ENCODE measurements around the gene IFI30.
"Not testable (repeated sequence)": the region's sequence is repeated elsewhere in the genome, so short reads cannot be mapped to it uniquely, and the experiment has no call there.

The IFI30 gene

GRCh38 chr19:18152817-18153555 is 20.6 kb upstream of the IFI30 start, which contains the start of gene PIK3R2:
Gene PIK3R2, plus strand, starts transcription at chr19:18153163. Its CDS starts 2,717 bp downstream, at chr19:18155880.
- DNase-seq (ENCODE audit: low read depth in 2 of 2) = peak; percentile 99

- DNase-seq (ENCODE audit: low read depth in 2 of 2) = no peak
Observed at GRCh38 chr19:18153556-18154134, 20.0 kb upstream of the IFI30 start.

- DNase-seq (ENCODE audit: low read depth in 2 of 2) = no peak
Observed at GRCh38 chr19:18155095-18156087, 18.2 kb upstream of the IFI30 start.

- DNase-seq (ENCODE audit: low read depth in 2 of 2) = no peak
Observed at GRCh38 chr19:18156268-18156667, 17.3 kb upstream of the IFI30 start.

GRCh38 chr19:18156841-18157464 is 16.7 kb upstream of the IFI30 start:
- no peak for DNase-seq (ENCODE audit: low read depth in 2 of 2)

GRCh38 chr19:18157465-18158063 is 16.0 kb upstream of the IFI30 start:
- no peak for DNase-seq (ENCODE audit: low read depth in 2 of 2)

GRCh38 chr19:18158467-18158866 is 15.1 kb upstream of the IFI30 start:
- DNase-seq (ENCODE audit: low read depth in 2 of 2) = no peak

- not testable (repeated sequence) for DNase-seq (ENCODE audit: low read depth in 2 of 2)
Observed at GRCh38 chr19:18159059-18159616, 14.5 kb upstream of the IFI30 start.

- DNase-seq (ENCODE audit: low read depth in 2 of 2) = no peak
Observed at GRCh38 chr19:18159810-18160209, 13.8 kb upstream of the IFI30 start.

GRCh38 chr19:18160493-18160970 is 13.1 kb upstream of the IFI30 start:
- DNase-seq (ENCODE audit: low read depth in 2 of 2) = no peak

- DNase-seq (ENCODE audit: low read depth in 2 of 2) = peak in 1 of 2 donors; percentile 60
Observed at GRCh38 chr19:18160971-18161635, 12.5 kb upstream of the IFI30 start.

GRCh38 chr19:18161636-18162002 is 12.0 kb upstream of the IFI30 start:
- no peak for DNase-seq (ENCODE audit: low read depth in 2 of 2)

GRCh38 chr19:18164072-18164471 is 9.5 kb upstream of the IFI30 start:
- DNase-seq (ENCODE audit: low read depth in 2 of 2) = no peak

GRCh38 chr19:18165794-18166544 is 7.6 kb upstream of the IFI30 start:
- no peak for DNase-seq (ENCODE audit: low read depth in 2 of 2)

GRCh38 chr19:18167011-18167410 is 6.6 kb upstream of the IFI30 start:
- DNase-seq (ENCODE audit: low read depth in 2 of 2) = no peak

GRCh38 chr19:18167975-18168645 is 5.5 kb upstream of the IFI30 start:
- DNase-seq (ENCODE audit: low read depth in 2 of 2) = no peak

- DNase-seq (ENCODE audit: low read depth in 2 of 2) = no peak
Observed at GRCh38 chr19:18168673-18169381, 4.8 kb upstream of the IFI30 start.

GRCh38 chr19:18170714-18171255 is 2.8 kb upstream of the IFI30 start:
- DNase-seq (ENCODE audit: low read depth in 2 of 2) = no peak
